HTERT RPE-1 (cell line): ENCODE data around the gene SUGT1.
"Not testable (repeated sequence)": the region's sequence is repeated elsewhere in the genome, so short reads cannot be mapped to it uniquely, and the experiment has no call there.

Source experiments
- in situ Hi-C: fragments of 300-500 bp; cut with MboI; formaldehyde crosslinking; loops from 4 replicates; pipeline ENCODE4 v1.14.3; 2020; ENCODE audit warnings: low sequenced_read_pairs

SUGT1 gene

GRCh38 chr13:52665325-52665724 lies 12.7 kb downstream of the SUGT1 start:
- in situ Hi-C loops: no loop called here

GRCh38 chr13:52669677-52670076 lies 17.0 kb downstream of the SUGT1 start:
- in situ Hi-C loops: no loop called here

GRCh38 chr13:52670726-52671125 lies 18.1 kb downstream of the SUGT1 start:
- in situ Hi-C loops: no loop called here

GRCh38 chr13:52673465-52673864 lies 20.8 kb downstream of the SUGT1 start:
- in situ Hi-C loops: no loop called here

GRCh38 chr13:52677823-52678222 lies 25.2 kb downstream of the SUGT1 start:
- in situ Hi-C loops: no loop called here

- in situ Hi-C loops: not testable (repeated sequence)
These were observed 33.2 kb downstream of the SUGT1 start for GRCh38 chr13:52685806-52686205.

- in situ Hi-C loops: no loop called here
These were observed 33.7 kb downstream of the SUGT1 start for GRCh38 chr13:52686376-52686775.

- in situ Hi-C loops: no loop called here
These were observed 43.2 kb downstream of the SUGT1 start for GRCh38 chr13:52695856-52696255.

- in situ Hi-C loops: no loop called here
These were observed 43.9 kb downstream of the SUGT1 start for GRCh38 chr13:52696566-52696965.

GRCh38 chr13:52701728-52702465 lies 49.3 kb downstream of the SUGT1 start:
- in situ Hi-C loops: no loop called here

GRCh38 chr13:52703482-52703881 lies 50.8 kb downstream of the SUGT1 start:
- in situ Hi-C loops: no loop called here

- in situ Hi-C loops: no loop called here
These were observed 53.4 kb downstream of the SUGT1 start for GRCh38 chr13:52706081-52706480.

GRCh38 chr13:52707375-52707774 lies 54.7 kb downstream of the SUGT1 start:
- in situ Hi-C loops: no loop called here

GRCh38 chr13:52708266-52708665 lies 55.6 kb downstream of the SUGT1 start:
- in situ Hi-C loops: not testable (repeated sequence)

- in situ Hi-C loops: no loop called here
These were observed 58.6 kb downstream of the SUGT1 start for GRCh38 chr13:52711286-52711685.

- in situ Hi-C loops: no loop called here
These were observed 59.7 kb downstream of the SUGT1 start for GRCh38 chr13:52712385-52712784.

GRCh38 chr13:52713894-52714293 lies 61.3 kb downstream of the SUGT1 start:
- in situ Hi-C loops: no loop called here

GRCh38 chr13:52720904-52721303 lies 68.3 kb downstream of the SUGT1 start:
- in situ Hi-C loops: not testable (repeated sequence)

GRCh38 chr13:52721356-52721755 lies 68.7 kb downstream of the SUGT1 start:
- in situ Hi-C loops: not testable (repeated sequence)

- in situ Hi-C loops: no loop called here
These were observed 70.5 kb downstream of the SUGT1 start for GRCh38 chr13:52723181-52723580.

GRCh38 chr13:52725302-52725701 lies 72.7 kb downstream of the SUGT1 start:
- in situ Hi-C loops: no loop called here

- in situ Hi-C loops: no loop called here
These were observed 73.6 kb downstream of the SUGT1 start for GRCh38 chr13:52726258-52726657.

GRCh38 chr13:52734075-52734623 lies 81.5 kb downstream of the SUGT1 start:
- in situ Hi-C loops: no loop called here
